K562 (cell line): Measurements from ENCODE around the gene PI4K2B. TPM values are rescaled to one million over a fixed set of nuclear protein-coding genes. Genes with fewer than 3 reads are reported as not detected.

Experiments used
- ATF6 ChIP-seq: sonication (generic); formaldehyde crosslinking; IDR thresholded peaks from 2 replicates; pipeline ENCODE4 v1.4.0; 2020; ENCODE audit warnings: mild to moderate bottlenecking, missing genetic modification reagents
- BDP1 ChIP-seq: IDR thresholded peaks from 3 replicates; pipeline ENCODE4 v1.6.1; 2011; ENCODE audit not compliant: insufficient read length, insufficient read depth
- CHD2 ChIP-seq: IDR thresholded peaks from 2 replicates; pipeline ENCODE4 v1.6.1; 2011; ENCODE audit warnings: low read depth, low read length
- CXXC5 ChIP-seq: fragments of 250-450 bp; sonication (Bioruptor Pico); IDR thresholded peaks from 2 replicates; pipeline ENCODE4 v1.8.0; 2022; ENCODE audit warnings: inconsistent platforms, mild to moderate bottlenecking, moderate library complexity
- EGR1 ChIP-seq: fragments of 450-650 bp; conservative IDR thresholded peaks from 2 replicates; pipeline ENCODE4 v1.6.1; 2017; ENCODE audit warnings: mild to moderate bottlenecking
- FOS ChIP-seq: IDR thresholded peaks from 3 replicates; pipeline ENCODE4 v1.6.1; 2011; ENCODE audit not compliant: insufficient read length; ENCODE audit errors: extremely low read depth
- GABPA ChIP-seq: fragments of 200-800 bp; sonication (Bioruptor generic); conservative IDR thresholded peaks from 2 replicates; pipeline ENCODE4 v1.6.1; 2016; ENCODE audit warnings: low read depth, missing genetic modification characterization, missing compliant biosample characterization
- HDAC2 ChIP-seq: fragments of 450-650 bp; IDR thresholded peaks from 2 replicates; pipeline ENCODE4 v1.6.1; 2016; ENCODE audit warnings: mild to moderate bottlenecking
- HMG20A ChIP-seq: fragments of 450-650 bp; formaldehyde crosslinking; conservative IDR thresholded peaks from 2 replicates; pipeline ENCODE4 v1.4.0; 2020; ENCODE audit warnings: mild to moderate bottlenecking, mixed read lengths
- LEF1 ChIP-seq: fragments of 450-650 bp; IDR thresholded peaks from 2 replicates; pipeline ENCODE4 v1.6.1; 2016; ENCODE audit warnings: mild to moderate bottlenecking
- MAFF ChIP-seq: IDR thresholded peaks from 2 replicates; pipeline ENCODE4 v1.6.1; 2012; ENCODE audit warnings: low read length, improper control_type of control experiment
- MEIS2 ChIP-seq: fragments of 450-650 bp; IDR thresholded peaks from 2 replicates; pipeline ENCODE4 v1.6.1; 2014; ENCODE audit warnings: mild to moderate bottlenecking; ENCODE audit not compliant: partially characterized antibody
- PCBP1 ChIP-seq: fragments of 200-400 bp; formaldehyde crosslinking; IDR thresholded peaks from 2 replicates; pipeline ENCODE4 v1.6.1; 2018; ENCODE audit warnings: mild to moderate bottlenecking, low read depth, low read length; ENCODE audit not compliant: poor library complexity, severe bottlenecking
- PHF8 ChIP-seq: fragments of 200-600 bp; sonication (generic); IDR thresholded peaks from 2 replicates; pipeline ENCODE4 v1.6.1; 2012; ENCODE audit warnings: mixed run types, mild to moderate bottlenecking, inconsistent platforms, low read length, moderate library complexity, borderline replicate concordance
- RB1 ChIP-seq: fragments of 450-650 bp; IDR thresholded peaks from 2 replicates; pipeline ENCODE4 v1.6.1; 2017; ENCODE audit warnings: low read depth, mild to moderate bottlenecking
- RCOR1 ChIP-seq, 2 experiments: IDR thresholded peaks; 2 replicates each; pipeline ENCODE4 v1.6.1; 2012; ENCODE audit warnings: low read depth in 2 of 2, low read length in 2 of 2, borderline replicate concordance in 1 of 2, improper control_type of control experiment in 1 of 2
- SRSF9 ChIP-seq: fragments of 200-400 bp; formaldehyde crosslinking; IDR thresholded peaks from 2 replicates; pipeline ENCODE4 v1.6.1; 2017; ENCODE audit warnings: low read depth, low read length, borderline replicate concordance
- STAT5B ChIP-seq: fragments of 250-450 bp; sonication (Bioruptor Pico); IDR thresholded peaks from 2 replicates; pipeline ENCODE4 v1.8.0; 2021; ENCODE audit warnings: mild to moderate bottlenecking, inconsistent platforms
- TEAD4 ChIP-seq, 2 experiments: sonication (generic) in 1 of 2; formaldehyde crosslinking in 1 of 2; IDR thresholded peaks; 2 replicates each; pipeline versions ENCODE4 v1.6.1 to v1.8.0; 2012 to 2022; ENCODE audit warnings: borderline replicate concordance in 1 of 2, inconsistent platforms in 1 of 2, low read length in 1 of 2, mild to moderate bottlenecking in 1 of 2, missing genetic modification reagents in 1 of 2
- TRIM28 ChIP-seq: fragments of 450-650 bp; IDR thresholded peaks from 2 replicates; pipeline ENCODE4 v1.6.1; 2017
- U2AF2 ChIP-seq: fragments of 200-400 bp; formaldehyde crosslinking; optimal IDR thresholded peaks from 2 replicates; pipeline ENCODE3; 2017; ENCODE audit warnings: low read depth, mild to moderate bottlenecking, low read length
- ZNF316 ChIP-seq: fragments of 450-650 bp; IDR thresholded peaks from 2 replicates; pipeline ENCODE4 v1.6.1; 2016
- polyA plus RNA-seq, 8 experiments: library from polyadenylated mRNA; depleted of rRNA in 4 of 8; stranded (reverse) in 5 of 8; unstranded in 3 of 8; fragments of >200 nt; fragmentation: Nextera tagmentation in 2 of 8; fragmentation: Illumina TruSeq in 1 of 8; extraction: Ambion mirVana in 2 of 8; extraction: Trizol in 1 of 8; gene quantifications; 2 replicates each; pipeline versions ENCODE4 v1.2.1 to v1.2.3, GENCODE V29; 2011 to 2014; ENCODE audit warnings: inconsistent platforms in 1 of 8, missing spikeins in 1 of 8
- total RNA-seq, 7 experiments: library from RNA; depleted of rRNA in 6 of 7; stranded (reverse); fragments of >200 nt in 6 of 7; fragmentation: Illumina TruSeq in 2 of 7; extraction: Trizol in 2 of 7; gene quantifications; 2 replicates each; pipeline versions ENCODE4 v1.2.1 to v1.2.3, GENCODE V29; 2011 to 2021; ENCODE audit warnings: low replicate concordance in 1 of 7
- TF ChIP-seq, protein P1 (sequence below): fragments of 450-650 bp; formaldehyde crosslinking; conservative IDR thresholded peaks from 2 replicates; pipeline ENCODE4 v1.4.0; 2022; ENCODE audit warnings: mild to moderate bottlenecking, missing genetic modification characterization
- TF ChIP-seq, protein P2 (sequence below): fragments of 450-650 bp; conservative IDR thresholded peaks from 2 replicates; pipeline ENCODE4 v1.6.1; 2016; ENCODE audit warnings: missing genetic modification characterization, low read depth, mild to moderate bottlenecking, control low read depth, missing compliant biosample characterization
- TF ChIP-seq, protein P3 (sequence below): fragments of 450-650 bp; IDR thresholded peaks from 2 replicates; pipeline ENCODE4 v1.6.1; 2016; ENCODE audit warnings: borderline replicate concordance

Gene PI4K2B
- total and polyA plus RNA-seq, 9 of the 15 experiments (the other 6 are each of a cell fraction or from before 2014, with no cell fraction given), result 4.5 to 21.4 (median 16.5) TPM

DNA sequence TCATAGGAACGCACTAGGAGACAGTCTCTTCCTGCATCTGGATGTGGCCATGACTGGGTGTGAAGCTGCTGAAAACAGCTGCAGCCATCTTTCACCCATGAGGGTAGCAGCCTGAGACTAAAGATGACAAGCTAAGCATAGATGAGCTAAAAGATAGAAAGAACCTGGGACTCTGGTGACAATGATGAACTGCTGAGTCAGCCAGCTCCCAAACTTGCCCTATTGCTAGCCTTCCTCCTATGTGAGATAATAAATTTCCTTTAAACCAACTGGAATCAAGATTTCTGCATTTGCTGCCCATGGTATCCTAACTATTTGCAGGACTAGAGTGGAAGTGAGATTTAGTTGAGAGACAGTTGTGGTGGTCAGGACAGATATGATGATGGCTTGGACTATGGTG, 21.0 kb upstream of the PI4K2B start (continued):
- TF ChIP-seq ATF6 (CRISPR knock-in tag) (no peak), HDAC2 (no peak), BDP1 (no peak), ZNF316 (peak; percentile 53; the same call in 1 of the 2 replicates), PCBP1 (no peak), PHF8 (no peak), RB1 (no peak), RCOR1 (IDR thresholded peaks at IDR 0.05; ENCODE audit: borderline replicate concordance in 1 of 2, low read depth in 2 of 2, low read length in 2 of 2) (no peak), EGR1 (no peak), SRSF9 (no peak), TRIM28 (no peak), MAFF (peak; percentile 38; the same call in 1 of the 2 replicates), MEIS2 (peak; percentile 54), LEF1 (no peak), CHD2 (no peak), STAT5B (no peak), TEAD4 (IDR thresholded peaks at IDR 0.05; ENCODE audit: low read length) (no peak), TEAD4 (CRISPR knock-in tag; IDR thresholded peaks at IDR 0.05; ENCODE audit: borderline replicate concordance) (no peak), U2AF2 (no peak), GABPA (tag) (no peak), FOS (no peak), CXXC5 (CRISPR knock-in tag) (no peak), HMG20A (CRISPR knock-in tag) (no peak)
- TF ChIP-seq, protein P1, sequence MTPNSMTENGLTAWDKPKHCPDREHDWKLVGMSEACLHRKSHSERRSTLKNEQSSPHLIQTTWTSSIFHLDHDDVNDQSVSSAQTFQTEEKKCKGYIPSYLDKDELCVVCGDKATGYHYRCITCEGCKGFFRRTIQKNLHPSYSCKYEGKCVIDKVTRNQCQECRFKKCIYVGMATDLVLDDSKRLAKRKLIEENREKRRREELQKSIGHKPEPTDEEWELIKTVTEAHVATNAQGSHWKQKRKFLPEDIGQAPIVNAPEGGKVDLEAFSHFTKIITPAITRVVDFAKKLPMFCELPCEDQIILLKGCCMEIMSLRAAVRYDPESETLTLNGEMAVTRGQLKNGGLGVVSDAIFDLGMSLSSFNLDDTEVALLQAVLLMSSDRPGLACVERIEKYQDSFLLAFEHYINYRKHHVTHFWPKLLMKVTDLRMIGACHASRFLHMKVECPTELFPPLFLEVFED (CRISPR knock-in tag), result no peak
- TF ChIP-seq, protein P2, sequence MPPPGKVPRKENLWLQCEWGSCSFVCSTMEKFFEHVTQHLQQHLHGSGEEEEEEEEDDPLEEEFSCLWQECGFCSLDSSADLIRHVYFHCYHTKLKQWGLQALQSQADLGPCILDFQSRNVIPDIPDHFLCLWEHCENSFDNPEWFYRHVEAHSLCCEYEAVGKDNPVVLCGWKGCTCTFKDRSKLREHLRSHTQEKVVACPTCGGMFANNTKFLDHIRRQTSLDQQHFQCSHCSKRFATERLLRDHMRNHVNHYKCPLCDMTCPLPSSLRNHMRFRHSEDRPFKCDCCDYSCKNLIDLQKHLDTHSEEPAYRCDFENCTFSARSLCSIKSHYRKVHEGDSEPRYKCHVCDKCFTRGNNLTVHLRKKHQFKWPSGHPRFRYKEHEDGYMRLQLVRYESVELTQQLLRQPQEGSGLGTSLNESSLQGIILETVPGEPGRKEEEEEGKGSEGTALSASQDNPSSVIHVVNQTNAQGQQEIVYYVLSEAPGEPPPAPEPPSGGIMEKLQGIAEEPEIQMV (tag), result no peak
- TF ChIP-seq, protein P3, sequence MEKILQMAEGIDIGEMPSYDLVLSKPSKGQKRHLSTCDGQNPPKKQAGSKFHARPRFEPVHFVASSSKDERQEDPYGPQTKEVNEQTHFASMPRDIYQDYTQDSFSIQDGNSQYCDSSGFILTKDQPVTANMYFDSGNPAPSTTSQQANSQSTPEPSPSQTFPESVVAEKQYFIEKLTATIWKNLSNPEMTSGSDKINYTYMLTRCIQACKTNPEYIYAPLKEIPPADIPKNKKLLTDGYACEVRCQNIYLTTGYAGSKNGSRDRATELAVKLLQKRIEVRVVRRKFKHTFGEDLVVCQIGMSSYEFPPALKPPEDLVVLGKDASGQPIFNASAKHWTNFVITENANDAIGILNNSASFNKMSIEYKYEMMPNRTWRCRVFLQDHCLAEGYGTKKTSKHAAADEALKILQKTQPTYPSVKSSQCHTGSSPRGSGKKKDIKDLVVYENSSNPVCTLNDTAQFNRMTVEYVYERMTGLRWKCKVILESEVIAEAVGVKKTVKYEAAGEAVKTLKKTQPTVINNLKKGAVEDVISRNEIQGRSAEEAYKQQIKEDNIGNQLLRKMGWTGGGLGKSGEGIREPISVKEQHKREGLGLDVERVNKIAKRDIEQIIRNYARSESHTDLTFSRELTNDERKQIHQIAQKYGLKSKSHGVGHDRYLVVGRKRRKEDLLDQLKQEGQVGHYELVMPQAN, result no peak
